Activated T-cell treated with anti-CD3 and anti-CD28 coated beads for 4 hours (primary cell): ENCODE data around the gene YKT6.
"Not testable (repeated sequence)": the region's sequence is repeated elsewhere in the genome, so short reads cannot be mapped to it uniquely, and the experiment has no call there.

Source experiments
- DNase-seq: peaks from one replicate; pipeline ENCODE4 v3.0.0-alpha.2; 2020

YKT6 gene

GRCh38 chr7:44200699-44201461, at the start of gene YKT6:
Gene YKT6 (plus strand): TSS chr7:44200978. CDS start chr7:44201136, 158 bp downstream.
- peak; percentile 92 for DNase-seq

- no peak for DNase-seq
Observed at GRCh38 chr7:44151956-44152355, 48.8 kb upstream of the YKT6 start.

DNA sequence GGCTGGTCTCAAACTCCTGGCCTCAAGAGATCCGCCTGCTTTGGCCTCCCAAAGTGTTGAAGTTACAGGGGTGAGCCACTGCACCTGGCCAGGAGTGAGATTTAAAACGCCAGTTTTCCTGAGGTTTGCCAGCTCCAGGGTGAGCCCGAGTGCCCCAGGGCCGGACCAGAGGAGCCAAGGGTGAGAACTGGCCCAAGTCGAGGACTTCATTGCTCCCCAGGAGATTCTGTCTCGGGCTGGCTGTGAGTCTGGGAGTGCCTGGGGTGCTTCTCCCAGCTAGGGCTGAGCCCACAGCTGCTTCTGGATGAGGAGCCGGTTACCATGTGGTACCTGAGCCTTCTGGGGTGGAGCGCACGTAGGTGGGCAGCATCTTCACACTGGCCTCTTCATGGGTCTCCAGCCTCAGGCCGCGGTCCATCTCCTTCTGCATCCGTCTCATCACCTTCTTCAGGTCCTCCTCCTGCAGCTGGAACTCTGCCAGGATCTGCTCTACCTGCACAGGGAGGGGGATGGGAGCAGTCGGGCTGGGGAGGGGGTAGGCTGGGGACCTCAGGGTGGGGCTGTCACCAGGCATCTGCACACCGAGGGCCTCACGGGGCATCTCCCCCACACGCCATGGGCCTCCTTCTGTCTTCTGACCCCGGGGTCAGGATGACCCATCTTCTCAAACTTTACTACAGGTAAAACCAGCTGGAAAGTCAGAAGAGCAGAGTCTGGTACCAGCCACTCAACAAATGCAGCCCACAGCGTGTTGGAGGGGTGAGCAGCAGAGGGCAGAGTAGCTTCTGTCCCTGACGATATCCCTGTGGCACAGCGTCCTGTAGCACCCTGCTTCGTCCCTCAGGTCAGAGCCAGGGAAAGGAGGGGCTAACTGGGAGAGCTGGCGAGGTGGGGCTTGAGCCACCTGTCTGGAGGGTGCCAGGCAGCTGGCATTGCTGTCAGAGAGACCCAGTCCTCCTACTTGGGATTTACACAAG, 47.5 kb upstream of the YKT6 start:
- DNase-seq = no peak

- DNase-seq = no peak
Observed at GRCh38 chr7:44153948-44154335, 46.8 kb upstream of the YKT6 start.

- DNase-seq = no peak
Observed at GRCh38 chr7:44154703-44155102, 46.1 kb upstream of the YKT6 start.

DNA sequence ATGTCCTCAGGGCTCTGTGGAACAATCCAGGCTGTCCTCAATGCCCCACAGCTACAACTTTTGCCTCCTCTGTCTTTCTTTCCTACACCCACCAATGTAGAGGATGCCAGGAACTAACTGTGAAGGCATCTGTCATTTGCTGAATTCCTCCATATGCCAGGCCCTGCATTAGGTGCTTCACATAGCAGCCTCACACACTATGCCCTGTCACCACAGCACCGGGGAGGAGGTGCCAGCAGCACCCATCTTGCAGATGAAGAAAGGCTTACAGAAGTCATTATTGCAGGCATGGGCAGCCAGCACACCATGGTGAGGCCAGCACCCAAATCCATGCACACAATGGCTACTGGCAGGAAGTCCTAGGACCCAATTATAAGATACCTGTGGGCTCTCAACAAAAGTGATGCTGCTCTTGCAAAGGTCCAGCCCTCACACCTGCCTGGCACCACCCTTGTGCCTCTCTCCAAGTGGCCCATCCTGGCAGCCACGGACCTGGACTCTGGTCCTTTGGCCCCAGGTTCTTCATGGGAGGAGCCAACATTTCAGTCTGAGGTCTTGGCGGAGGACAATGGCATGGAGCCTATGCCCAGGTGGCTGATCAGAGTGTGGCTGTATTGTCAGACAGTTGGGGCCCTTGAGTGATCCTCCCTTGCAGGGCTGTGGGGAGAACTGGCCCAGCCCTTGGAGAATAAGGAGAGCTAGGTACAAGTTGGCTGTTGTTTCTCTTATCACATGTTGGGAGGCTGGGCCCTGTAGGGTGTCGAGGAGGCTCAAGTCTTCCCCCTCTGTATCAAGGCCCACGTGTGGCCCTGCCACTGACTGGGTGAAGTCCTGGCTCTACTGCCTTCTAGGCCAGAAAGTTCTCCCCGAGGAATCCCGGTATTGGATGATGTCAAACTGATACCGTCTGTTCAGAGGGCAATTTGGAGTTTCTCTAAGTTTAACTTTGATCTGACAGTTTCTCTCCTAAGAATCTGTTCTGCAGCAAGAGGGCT, 45.3 kb upstream of the YKT6 start:
- no peak for DNase-seq

GRCh38 chr7:44156453-44157010, 44.2 kb upstream of the YKT6 start:
- no peak for DNase-seq

- no peak for DNase-seq
Observed at GRCh38 chr7:44157116-44158080, 43.4 kb upstream of the YKT6 start.

GRCh38 chr7:44158096-44158872, 42.5 kb upstream of the YKT6 start:
- no peak for DNase-seq

GRCh38 chr7:44158873-44159631, 41.7 kb upstream of the YKT6 start:
- DNase-seq = no peak

DNA sequence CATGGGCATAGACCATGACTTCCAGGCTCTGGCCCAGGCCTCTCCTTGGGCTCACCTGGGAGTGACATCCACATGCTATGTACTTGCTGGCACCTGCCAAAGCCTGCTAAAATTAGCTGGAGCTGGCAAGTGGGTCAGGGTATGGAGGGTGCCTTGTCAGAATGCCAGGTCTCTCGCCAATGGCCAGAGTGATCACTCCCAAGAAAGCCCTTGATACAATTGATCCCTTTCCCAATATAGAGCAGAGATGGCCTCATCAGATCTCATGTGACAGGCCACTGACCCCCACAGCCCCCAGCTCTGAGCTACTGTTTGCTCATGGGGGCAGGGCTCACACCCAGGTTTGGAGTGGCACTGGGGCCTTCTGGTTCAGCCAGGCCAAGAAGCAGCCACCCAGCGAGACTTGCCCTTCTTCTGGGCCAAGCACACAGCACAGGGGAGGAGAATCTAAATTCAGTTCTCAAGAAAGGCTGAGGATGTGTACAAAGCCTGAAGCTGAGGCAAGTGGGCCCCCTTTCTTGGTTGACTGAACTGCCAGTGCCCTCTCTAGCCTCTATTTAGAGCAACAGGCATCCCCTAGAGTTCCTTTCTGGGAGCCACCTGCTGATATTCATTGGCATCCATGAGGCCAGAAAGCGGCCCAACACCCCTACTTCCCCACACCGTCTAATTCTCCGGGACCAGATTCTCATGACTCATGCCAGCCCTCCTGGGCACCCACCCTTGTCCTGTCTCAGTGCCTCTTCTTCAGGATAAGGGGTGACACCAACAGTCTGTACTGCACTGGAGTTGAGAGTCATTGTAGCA, 40.8 kb upstream of the YKT6 start:
- DNase-seq = no peak

DNA sequence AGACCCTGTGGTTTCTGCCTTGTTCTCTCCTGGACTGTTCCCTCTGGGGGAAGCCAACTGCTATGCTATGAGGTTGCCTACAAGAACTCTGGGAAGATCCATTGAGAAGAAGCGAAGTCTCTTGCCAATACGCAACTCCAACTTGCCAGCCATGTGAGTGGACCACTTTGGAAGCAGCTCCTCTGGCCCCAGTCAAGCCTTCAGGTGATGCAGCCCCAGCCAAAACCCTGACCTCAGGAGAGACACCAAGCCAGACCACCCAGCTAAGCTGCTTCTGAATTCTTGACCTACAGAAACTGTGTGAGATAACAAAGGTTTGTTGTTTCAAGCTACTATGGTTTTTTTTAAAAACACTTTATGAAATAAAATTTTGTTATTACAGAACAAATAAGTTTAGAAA, 39.4 kb upstream of the YKT6 start:
- DNase-seq = no peak

DNA sequence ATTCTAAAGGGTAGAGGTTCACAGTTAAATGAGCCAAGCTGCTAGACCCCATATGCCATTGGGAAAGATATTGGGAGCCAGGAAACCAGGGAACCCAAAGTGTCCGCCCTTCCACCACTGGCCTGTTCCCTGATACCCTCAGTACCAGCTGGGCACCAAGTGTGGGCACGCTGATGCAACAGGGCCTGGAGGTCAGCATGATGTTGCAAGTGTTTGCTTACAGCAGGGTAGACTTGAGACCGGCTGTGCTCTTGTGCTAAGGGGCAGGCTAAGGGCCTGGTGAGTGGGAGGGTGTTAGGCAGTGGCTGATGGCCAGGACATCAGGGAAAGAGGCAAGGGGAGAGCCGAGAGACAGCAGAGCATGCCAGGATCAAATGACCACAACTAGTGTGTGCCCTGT, 38.6 kb upstream of the YKT6 start:
- no peak for DNase-seq

GRCh38 chr7:44162785-44163395, 37.9 kb upstream of the YKT6 start:
- DNase-seq = no peak

- no peak for DNase-seq
Observed at GRCh38 chr7:44163591-44163990, 37.2 kb upstream of the YKT6 start.

DNA sequence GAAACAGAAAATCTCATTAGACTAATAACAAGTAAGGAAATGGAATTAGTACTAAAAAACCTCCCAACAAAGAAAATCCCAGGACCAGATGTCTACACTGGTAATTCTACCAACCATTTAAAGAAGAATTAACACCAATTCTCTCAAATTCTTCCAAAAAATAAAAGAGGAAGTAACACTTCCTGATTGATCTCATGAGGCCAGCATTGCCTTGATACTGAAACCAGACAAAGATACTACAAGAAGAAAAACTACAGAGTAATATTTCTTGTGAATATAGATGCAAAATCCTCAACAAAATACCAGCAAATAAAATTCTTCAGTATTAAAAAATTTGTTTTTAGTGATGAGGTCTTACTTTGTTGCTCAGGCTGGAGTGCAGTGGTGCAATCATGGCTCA, 32.9 kb upstream of the YKT6 start:
- no peak for DNase-seq

DNA sequence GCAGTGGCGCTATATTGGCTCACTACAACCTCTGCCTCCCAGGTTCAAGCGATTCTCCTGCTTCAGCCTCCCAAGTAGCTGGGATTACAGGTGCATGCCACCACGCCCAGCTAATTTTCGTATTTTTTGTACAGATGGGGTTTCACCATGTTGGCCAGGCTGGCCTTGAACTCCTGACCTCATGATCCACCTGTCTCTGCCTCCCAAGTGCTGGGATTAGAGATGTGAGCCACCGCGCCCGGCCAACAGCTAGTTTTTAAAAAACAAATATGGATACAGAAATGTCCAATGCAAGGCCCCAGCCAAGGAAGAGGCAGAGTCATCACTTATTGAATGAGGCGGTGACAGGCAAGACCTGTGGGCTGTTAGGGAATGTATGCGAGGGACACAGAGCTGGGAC, 28.9 kb upstream of the YKT6 start:
- DNase-seq = not testable (repeated sequence)

DNA sequence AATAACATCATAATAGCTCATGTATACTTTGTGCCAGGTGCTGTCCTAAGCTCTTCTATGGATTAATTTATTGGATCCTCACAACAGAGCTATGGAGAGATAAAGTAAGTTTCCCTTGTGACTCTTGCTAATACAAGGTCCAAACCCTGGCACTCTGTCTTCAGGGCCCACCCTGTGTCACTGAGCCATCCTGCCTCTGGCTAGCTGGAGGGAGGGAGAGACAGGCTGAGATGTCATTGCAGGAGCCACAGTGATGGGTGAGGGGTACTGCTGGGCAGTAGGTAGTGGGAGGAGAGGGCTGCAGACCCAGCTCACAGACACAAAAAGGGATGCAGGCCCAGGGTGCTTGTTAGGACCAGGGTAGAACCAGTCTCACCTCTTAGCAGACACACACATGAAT, 28.4 kb upstream of the YKT6 start:
- no peak for DNase-seq
